Endometrial microvascular endothelial cells (primary cell): ENCODE measurements around the gene CCDC15. TPM values are rescaled to one million over a fixed set of nuclear protein-coding genes. Genes with fewer than 3 reads are reported as not detected.

ENCODE experiments used
- in situ Hi-C: cut with HindIII; loops from 2 replicates; pipeline ENCODE4 v1.10.0; 2017; ENCODE audit warnings: low sequenced_read_pairs, low pct_unique_long_range_greater_than_20kb; ENCODE audit errors: inconsistent ontology term
- total RNA-seq: library from RNA; depleted of rRNA; stranded (reverse); fragments of >200 nt; gene quantifications from one replicate; pipeline ENCODE4 v1.2.3, GENCODE V29; 2015; ENCODE audit errors: inconsistent ontology term

Gene CCDC15, protein sequence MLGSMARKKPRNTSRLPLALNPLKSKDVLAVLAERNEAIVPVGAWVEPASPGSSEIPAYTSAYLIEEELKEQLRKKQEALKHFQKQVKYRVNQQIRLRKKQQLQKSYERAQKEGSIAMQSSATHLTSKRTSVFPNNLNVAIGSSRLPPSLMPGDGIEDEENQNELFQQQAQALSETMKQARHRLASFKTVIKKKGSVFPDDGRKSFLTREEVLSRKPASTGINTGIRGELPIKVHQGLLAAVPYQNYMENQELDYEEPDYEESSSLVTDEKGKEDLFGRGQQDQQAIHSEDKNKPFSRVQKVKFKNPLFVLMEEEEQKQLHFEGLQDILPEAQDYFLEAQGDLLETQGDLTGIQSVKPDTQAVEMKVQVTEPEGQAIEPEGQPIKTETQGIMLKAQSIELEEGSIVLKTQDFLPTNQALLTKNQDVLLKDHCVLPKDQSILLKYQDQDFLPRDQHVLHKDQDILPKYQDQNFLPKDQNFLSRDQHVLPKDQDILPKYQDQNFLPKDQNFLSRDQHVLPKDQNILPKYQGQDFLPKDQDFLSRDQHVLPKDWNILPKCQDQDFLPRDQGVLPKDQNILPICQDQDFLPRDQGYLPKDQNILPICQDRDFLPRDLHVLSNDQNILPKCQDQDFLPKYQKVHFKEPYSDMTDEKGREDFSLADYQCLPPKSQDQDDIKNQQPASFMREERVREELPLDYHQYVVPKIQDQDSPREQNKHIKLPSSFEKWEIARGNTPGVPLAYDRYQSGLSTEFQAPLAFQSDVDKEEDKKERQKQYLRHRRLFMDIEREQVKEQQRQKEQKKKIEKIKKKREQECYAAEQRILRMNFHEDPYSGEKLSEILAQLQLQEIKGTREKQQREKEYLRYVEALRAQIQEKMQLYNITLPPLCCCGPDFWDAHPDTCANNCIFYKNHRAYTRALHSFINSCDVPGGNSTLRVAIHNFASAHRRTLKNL
- 11.2 TPM for total RNA-seq

DNA sequence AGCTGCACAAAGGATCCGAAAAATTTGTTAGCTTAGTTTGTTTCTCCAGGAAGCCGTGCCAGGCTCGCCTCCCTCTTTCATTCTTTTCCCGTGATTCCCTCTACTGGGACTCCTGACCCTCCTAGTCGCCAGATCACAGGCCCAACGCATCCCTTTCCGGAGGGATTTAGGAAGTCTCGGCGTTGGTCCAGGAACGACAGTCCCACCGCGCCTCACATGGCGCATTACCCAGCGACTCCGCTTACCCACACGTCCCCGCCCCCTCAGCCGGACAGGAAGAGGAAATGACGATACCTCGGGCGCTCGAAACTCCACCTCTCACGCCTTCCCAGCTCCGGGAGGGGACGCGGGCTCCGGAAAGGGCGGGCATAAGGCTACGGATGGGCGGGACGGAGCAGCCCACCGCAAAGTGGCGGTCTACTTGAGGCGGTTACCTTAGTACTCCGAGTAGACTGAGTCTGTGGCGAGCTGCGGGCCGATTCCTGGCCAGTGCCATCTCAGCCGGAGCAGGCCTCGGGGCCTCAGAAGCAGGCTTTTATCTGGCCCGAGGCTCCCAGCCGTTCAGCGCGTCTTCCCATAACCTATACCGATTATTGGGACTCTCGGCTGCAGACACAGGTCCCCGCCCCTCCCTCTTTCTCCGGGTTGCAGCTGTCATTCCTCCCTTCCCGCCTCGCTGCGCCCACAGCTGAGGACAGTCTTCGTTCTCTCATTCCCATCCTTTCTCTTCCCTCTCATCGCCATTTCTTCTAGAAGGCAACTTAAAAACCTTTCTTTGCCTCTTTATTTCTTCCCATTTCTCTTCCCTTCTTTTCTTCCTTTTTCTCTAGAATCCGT is at the start of gene CCDC15:
CCDC15 (plus strand) TSS at position 450 of the 837 bp plus-strand sequence. CDS start 531 bp downstream, outside the sequence.
- in situ Hi-C loops, result no loop called here

DNA sequence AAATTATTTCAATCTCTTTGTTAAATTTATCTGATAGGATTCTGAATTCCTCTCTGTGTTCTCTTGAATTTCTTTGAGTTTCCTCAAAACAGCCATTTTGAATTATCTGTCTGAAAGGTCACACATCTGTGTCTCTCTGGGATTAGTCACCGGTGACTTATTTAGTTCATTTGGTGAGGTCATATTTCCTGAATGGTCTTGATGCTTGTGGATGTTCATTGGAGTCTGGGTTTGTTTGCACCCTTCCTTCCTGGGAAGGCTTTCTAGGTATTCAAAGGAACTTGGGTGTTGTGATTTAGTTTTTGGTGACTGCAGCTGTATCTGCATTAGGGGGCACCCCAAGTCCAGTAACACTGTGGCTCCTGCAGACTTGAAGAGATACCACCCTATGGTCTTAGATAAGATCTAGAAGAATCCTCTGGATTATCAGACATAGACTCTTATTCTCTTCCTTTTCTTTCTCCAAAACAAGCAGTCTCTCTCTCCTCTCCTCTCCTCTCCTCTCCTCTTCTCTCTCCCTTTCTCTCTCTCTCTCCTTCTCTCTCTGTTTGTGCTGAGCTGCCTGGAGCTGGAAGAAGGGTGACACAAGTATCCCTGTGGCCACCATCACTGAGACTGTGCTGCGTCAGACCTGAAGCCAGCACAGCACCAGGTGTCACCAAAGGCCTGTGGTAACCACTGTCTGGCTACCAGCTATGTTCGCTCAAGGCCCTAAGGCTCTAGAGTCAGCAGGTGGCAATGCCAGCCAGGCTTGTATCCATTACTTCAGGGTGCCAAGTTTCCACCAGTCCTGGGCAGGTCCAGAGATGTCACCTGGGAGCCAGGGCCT is 38.2 kb upstream of the CCDC15 start:
- in situ Hi-C loops, result no loop called here

DNA sequence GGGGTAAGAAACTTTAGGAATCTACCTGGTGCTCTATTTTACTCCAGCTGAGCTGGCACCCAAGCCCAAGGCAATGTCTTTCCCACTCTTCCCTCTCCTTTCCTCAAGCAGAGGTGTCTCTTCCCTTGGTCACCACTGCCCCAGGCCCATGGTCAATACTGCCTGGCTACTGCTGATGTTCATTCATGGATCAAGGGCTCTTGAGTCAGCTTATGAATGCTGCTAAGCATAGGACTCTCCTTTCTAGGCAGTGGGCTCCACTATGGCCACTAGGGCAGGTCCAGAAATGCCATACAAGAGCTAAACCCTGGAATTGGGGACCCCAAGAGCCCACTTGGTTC is 37.7 kb upstream of the CCDC15 start:
- in situ Hi-C loops, result no loop called here

DNA sequence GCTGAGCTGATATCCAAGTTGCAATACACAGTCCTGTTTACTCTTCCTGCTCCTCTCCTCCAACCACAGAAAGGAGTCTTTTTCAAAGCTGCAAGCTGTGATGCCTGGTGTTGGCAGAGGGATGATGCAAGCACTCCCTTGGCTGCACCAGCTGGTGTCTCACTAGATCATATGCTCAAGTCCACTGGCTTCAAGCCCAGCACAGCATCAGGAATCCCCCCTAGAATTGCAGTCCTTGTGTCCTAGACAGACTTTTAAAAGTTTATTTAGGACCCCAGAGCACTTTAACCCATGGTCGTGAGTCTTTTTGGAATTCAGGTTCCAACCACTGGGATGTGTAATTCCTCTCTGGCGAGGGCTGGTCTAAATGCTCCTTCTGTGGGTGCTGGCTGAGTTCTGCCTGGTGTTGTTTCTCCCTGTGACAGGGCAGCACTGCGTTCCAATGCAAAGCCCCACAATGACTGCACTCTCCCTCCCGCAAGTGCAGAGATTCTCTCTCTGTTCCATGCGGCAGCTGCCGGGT is 36.8 kb upstream of the CCDC15 start:
- in situ Hi-C loops, result no loop called here

DNA sequence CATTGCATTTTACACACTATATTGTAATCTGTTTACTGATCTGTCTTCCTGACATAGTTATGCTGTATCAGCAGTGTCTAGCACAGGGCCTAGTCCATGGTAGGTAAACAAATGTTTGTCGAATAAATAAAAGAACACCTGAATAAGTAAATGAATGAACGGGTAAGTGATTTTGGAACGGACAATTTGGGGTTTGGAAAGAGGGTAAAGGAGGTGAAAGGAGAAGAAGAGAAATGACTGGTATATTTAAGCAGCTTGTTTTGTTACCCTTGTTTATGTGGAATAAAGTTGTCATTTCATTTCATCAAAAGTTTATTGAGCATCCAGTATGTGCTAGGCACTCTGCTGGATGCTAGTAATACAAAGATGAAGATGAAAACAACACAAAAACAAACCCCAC is 35.1 kb upstream of the CCDC15 start, which contains the start of gene HEPN1:
HEPN1 (plus strand) TSS at position 301 of the 400 bp plus-strand sequence.
- in situ Hi-C loops, result no loop called here

DNA sequence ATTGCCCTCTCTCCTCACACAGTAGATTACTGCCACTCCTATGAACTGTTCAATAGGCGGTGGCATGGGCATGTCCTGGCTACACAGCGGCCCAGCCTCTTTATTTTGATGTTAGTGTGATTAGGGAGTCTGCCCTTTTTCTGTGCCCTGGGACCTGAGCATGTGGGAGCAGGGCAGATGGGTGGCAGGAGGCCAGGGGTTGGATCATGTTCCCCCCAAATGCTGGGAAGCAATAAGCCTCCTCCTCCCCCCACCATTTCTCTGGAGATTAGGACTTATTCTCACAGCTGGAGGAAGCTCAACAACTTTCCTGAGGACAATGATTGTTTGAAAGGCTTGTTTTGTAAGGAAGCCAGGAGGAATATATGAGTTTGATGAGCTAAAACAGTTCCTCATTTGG is 34.1 kb upstream of the CCDC15 start:
- in situ Hi-C loops, result no loop called here

DNA sequence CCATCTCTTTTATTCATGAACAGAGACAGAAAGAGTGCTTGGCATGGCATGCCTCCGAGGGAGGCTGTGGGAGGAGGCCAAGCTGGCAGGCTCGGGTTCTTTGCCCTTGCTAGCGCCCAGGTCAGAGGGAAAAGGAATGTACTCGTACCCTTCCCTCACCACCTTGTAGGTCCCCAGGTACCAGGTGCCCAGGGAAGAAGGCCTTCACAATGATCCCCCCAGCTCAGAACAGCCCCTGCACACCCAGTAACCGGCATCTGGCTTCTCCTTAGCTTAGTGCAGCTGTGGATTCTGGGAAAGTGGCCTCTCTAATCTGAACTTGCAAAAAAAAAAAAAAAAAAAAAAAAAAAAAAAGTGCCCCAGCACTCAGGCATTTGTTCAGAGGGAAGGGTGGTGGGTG is 33.6 kb upstream of the CCDC15 start:
- in situ Hi-C loops, result no loop called here

DNA sequence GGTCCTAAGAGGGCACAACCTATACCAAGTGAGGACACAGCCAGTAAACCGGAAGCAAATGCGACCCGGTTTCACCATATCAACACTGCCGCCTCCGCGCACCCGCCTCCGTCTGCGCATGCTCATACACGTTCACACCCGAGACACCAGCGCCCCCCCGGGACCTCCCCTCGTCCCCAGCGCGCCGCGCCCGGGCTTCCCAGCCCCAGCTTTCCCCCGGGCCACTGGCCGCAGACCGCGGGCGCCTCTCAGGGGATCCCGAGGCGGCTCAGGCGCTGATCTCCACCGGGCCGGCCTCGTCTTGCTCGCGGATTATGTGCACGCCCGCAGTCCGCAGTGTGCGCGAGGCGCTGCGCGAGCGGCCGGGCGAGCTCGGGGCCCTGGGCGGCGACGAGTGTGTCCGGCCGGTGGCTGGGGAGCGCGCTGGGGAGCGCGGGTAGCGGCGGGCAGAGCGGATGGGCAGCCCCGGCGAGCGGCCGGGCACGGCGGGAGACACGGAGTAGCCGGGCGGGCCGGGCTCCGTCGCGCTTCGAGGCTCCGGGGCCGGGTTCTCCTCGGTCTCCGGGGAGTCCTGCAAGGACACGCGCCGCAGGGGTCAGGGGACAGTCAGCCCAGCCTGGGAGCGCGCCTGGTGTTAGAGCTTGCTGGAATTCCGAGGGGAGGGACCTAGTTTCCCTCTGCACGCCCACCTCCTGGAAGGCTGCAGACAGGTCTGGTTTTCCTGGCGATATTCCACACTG is 33.0 kb upstream of the CCDC15 start:
- in situ Hi-C loops, result no loop called here

DNA sequence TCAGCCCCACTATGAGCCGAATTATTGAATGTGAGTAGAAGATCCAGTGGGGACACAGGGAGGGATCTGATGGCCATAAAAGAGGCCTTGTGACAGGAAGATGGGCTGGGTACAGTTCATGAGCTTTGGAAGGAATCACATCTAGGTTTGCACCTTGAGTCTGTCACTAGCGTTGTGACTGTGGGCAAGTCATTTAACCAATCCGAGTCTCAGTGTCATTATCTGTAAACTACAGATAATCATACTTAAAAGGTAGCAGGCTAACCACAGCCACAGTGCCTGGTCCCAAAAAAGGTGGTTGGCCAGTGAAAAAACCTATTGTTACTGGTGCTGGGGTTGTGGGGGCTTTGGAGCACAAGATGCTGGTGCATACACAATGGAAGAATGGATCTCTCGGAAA is 31.2 kb upstream of the CCDC15 start:
- in situ Hi-C loops, result no loop called here

DNA sequence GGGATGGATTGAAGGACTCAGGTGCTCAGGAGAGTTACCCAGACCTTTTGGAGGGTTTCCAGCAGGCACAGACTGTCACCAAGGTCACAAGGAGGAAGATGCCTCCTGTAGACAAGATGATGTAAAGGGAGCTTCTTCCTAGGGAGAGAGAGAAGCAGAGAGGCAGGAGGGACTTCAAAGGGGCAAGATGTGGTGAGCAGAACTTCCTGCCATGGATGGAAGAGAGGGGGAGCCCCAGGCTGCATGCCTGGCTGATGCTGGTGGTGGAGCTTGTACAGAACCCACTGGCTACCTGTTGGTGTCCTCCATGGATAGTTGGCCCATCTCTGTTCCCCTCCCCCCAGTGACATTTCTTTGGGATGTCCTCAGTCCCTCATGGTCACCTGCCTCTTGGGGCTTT is 30.7 kb upstream of the CCDC15 start:
- in situ Hi-C loops, result no loop called here

DNA sequence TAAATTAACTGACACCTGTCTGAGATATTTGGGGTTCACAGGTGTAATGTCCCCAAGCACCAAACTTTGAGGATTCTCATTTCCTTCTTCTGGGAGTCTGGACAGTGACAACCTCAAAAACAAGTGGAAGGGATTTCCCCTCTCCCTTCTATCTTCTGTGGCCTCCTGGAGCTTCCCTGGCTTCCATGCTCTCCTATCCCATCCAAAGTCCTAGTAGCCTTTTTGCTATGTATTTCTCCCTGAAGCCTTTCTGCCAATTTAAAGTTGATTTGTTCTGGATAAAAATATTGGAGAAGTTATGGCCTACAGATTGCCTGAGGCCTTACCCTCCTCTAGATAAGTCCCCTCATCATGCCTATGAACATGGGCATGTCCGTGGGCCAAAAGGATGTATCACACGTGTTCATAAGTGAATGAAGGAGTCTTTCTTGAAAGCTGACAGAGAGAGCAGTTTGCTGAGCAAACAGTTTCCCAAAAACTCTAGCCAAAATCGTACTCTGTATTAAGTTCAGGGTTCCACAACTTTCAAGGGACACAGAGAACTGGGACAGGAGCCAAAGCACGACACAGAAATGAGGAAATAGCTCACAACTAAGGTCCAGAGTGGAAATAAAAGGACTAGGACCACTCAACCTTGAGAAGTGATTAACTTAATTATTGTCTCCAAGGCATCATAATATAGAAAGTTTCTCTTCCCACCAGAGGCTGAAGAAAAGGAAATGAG is 24.9 kb upstream of the CCDC15 start:
- in situ Hi-C loops, result no loop called here

DNA sequence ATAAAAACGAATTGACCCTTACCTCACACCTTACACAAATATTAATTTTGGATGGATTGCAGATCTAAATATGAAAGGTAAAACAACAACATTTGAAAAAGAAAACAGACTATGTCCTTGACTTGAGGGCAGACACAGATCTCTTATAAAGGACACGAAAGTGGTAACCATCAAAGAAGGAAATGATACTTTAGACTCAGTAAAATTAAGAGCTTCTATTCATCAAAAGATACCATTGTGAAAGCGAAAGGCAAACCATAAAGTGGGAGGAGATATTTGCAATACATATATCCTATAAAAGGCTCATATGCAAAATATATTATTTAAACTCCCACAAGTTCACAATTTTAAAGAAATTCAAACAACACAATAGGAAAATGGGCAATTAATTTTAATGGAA is 23.2 kb upstream of the CCDC15 start:
- in situ Hi-C loops, result no loop called here

DNA sequence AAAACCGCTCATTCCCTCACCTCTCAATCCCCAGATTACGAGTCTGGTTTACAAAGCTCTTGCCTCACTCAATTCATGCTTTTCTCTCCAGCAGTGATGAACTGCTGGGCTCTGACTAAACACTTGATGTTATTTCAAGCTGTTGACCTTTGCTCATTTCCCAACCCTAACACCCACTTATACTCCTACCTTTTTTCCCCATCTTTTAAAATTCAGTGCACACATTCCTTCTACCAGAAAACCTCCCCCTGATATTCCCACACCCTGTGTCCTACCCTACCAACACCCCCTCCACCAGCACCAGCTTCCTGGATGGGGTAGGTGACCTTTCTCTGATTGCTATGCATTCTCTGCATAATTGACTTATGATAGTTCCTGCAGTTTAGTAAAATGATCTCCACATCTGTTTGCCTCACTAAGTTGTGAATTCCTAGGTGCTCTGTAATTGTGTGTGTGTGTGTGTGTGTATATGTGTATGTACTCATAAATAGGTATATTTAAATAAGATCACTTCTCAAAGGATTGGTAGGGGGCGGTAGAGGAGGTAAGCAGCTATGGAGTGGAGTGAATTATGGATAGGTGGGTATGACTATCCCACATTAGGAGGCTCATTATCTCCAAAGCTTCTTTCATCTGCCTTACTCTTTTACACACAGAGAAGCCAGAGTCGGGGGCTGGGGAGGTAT is 19.0 kb upstream of the CCDC15 start:
- in situ Hi-C loops, result no loop called here

DNA sequence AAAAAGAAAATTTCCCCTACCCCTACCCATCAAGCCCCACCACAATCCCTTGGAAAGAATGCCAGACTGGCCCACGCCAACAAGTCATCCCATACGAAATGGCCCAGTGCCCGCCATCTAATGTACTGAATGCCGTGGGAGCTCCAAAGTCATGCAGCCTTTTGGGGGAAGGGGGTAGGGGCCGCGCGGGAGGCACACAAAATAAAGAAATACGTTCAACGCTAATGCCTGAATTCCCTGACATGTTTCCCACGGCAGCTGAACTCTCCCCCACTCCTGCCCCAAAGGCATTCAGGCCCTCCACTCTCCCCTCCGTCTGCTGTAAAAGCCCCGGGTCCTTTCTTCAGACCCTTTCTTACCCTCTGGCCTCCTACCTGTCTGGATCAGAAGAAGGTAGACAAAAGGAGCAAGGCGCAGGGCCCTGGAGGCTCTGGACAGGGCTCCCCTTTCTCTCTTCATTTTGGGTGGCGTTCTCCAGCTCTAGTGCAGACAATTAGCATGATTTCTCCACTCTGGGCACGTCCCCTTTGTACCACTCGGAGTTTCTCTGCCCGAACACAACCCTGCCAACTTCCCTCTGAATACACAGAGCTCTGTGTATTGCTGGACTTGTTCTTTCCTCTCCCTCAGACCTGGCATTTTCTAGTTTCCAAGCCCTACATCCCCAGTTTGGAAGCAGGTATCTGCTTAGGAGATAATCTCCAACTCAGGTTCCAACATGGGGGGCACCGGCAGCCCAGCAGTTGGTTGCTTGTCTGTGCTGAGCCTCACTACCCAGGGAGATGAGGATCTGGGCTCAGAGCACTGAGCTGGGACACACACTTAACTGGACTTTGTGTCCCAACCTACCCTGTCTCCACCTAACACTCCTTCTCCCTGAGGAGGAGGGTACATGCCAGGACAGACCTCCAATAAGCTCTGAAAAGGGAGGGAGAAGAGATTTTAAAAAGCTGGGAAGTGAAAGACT is 18.2 kb upstream of the CCDC15 start, which contains the start of gene HEPACAM:
HEPACAM (minus strand) TSS at position 500 of the 967 bp plus-strand sequence; CDS start at position 459, 41 bp downstream.
- in situ Hi-C loops, result no loop called here

DNA sequence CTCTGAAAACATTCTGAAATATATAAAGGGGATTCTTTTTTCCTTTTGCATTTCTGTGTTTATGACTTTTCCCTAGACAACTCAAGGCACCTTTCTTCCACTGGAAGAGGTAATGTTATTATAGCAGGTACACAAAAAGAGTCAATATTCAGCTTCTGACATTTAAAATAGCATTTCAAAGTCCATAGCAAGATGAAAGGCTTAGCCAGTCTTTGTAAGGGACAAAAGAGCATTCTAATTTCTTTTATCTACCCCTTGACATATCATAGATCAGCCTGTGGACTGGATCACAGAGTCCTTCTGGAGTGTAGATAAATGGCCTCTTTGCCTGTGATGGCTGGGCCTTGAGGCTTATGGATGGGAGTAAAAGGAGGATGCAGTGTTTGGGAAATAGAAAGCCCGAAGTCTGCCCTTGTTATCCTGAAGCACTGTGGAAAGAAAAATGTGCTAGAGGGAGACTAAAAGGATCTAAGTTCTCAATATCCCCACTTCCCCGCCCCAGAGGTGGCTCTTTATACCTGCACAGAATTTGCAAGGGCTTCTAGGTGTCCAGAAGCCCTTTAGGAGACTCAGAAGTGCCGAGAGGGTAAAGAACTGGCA is 16.6 kb upstream of the CCDC15 start:
- in situ Hi-C loops, result no loop called here
